ENCODE measurements around the gene ARL3. TPM values are rescaled to one million over a fixed set of nuclear protein-coding genes. Genes with fewer than 3 reads are reported as not detected.
A peak's percentile ranks its signal among the peaks of the same experiment; 100 is the strongest.

Gene ARL3
- total and polyA plus RNA-seq, 4 experiments from 2014 or later = 3.7 to 7.3 (median 4.9) TPM

DNA sequence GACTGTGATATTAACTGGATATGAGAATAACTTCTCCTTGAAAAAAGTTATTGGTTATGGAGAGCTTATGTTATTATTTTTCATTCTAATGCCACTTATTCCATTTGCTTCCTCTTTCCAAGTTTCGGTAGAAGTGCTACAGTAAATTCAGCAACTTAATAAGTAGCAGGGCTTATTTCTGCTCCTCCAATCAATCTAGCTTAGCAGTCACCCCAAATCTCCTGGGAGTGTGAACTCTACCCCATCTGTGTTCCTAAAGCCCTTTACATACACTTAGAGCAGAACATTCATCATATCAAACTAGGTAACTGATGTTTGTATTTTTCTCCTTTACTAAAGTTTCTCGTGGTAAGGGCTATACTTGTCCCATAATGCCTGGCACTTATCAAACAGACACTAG is 8.7 kb downstream of the ARL3 start:
- H3K27ac ChIP-seq (ENCODE audit: low read depth, low read length) = no peak overlapping the region
- no peak overlapping the region for H3K4me3 ChIP-seq (ENCODE audit: low read length in 2 of 2)
- H3K36me3 ChIP-seq (ENCODE audit: insufficient read depth, low read length) = no peaks in the 10 kb centered on the region
- H3K4me1 Mint-ChIP-seq = peaks cover 8 to 17% (median 11%) of the 10 kb centered on the region in 4 donors
- ChIA-PET POLR2A (ENCODE audit: partially characterized antibody) (no interaction called here), CTCF (ENCODE audit: partially characterized antibody) (interaction anchor here (1.0 kb wide), 1 partner anchor 9 kb away, joined by 3 read pairs; the partner anchor contains the start of genes ARL3 and SFXN2)
- intact Hi-C loops (cut with micrococcal nuclease) = no loop called here
- H3K9me3 Mint-ChIP-seq = no peaks in the 10 kb centered on the region
- H3K27me3 ChIP-seq (ENCODE audit: insufficient read depth, low read length) = no peaks in the 10 kb centered on the region
- peaks cover 3 to 7% of the 10 kb centered on the region in 2 donors for H3K36me3 Mint-ChIP-seq
- peaks cover 2% of the 10 kb centered on the region for H3K4me1 ChIP-seq (ENCODE audit: insufficient read depth, low read length)
- peak overlapping the region in 1 of 7 donors; percentile 38 for H3K27ac Mint-ChIP-seq
- no peak for DNase-seq
- H3K9me3 ChIP-seq (ENCODE audit: control insufficient read depth in 1 of 2, low read length in 2 of 2) = no peaks in the 10 kb centered on the region
- H3K27me3 Mint-ChIP-seq = no peaks in the 10 kb centered on the region
- H3K4me3 Mint-ChIP-seq = no peak overlapping the region

DNA sequence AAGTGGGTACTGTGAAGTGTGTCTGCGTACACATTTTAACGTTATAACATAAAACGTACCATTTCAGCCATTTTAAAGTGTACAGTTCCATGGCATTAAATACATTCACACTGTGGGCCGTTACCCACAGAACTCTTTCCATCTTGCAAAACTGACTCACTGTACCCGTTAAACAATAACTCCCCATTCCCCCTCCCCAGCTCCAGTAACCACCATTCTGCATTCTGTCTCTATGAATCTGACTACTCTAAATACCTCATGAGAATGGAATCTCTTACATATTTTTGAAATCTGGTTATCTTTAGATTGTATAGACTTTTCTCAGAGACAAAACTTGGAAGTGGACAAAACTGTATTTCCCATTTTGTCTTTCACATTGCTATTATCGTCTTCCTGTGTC is 9.3 kb downstream of the ARL3 start:
- no peaks in the 10 kb centered on the region for H3K9me3 ChIP-seq (ENCODE audit: control insufficient read depth in 1 of 2, low read length in 2 of 2)
- H3K36me3 Mint-ChIP-seq = peaks cover 4 to 8% of the 10 kb centered on the region in 2 donors
- no peaks in the 10 kb centered on the region for H3K36me3 ChIP-seq (ENCODE audit: insufficient read depth, low read length)
- ChIA-PET CTCF (ENCODE audit: partially characterized antibody) (interaction anchor here (1.0 kb wide), 1 partner anchor 9 kb away, joined by 3 read pairs; the partner anchor contains the start of genes ARL3 and SFXN2), POLR2A (ENCODE audit: partially characterized antibody) (no interaction called here)
- no peak for DNase-seq
- H3K27ac Mint-ChIP-seq = peak overlapping the region in 1 of 7 donors; percentile 25
- H3K27me3 ChIP-seq (ENCODE audit: insufficient read depth, low read length) = no peaks in the 10 kb centered on the region
- peaks cover 7 to 14% (median 8%) of the 10 kb centered on the region in 4 donors for H3K4me1 Mint-ChIP-seq
- no peaks in the 10 kb centered on the region for H3K27me3 Mint-ChIP-seq
- H3K27ac ChIP-seq (ENCODE audit: low read depth, low read length) = no peak overlapping the region
- no peak overlapping the region for H3K4me3 Mint-ChIP-seq
- H3K4me3 ChIP-seq (ENCODE audit: low read length in 2 of 2) = no peak overlapping the region
- H3K4me1 ChIP-seq (ENCODE audit: insufficient read depth, low read length) = no peaks in the 10 kb centered on the region
- H3K9me3 Mint-ChIP-seq = no peaks in the 10 kb centered on the region
- intact Hi-C loops (cut with micrococcal nuclease) = no loop called here

DNA sequence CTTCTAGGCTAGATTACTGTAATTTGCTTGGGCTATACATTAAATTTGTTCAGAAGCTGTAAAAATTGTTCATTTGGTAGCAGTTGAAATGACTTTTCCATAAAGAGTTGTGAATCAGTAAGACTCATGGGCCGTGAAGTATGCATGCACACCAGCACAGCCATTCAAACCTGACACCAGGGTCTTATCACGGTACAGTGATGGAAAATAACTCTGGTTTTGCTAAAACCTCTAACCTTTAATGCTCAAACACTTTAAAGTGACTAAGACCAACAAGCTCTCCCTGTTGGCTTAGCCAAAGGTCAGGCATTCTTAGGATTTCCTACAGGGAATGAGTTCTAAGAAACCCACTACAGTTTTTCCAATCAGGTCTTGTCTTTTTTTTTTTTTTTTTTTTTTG is 11.5 kb downstream of the ARL3 start:
- intact Hi-C loops (cut with micrococcal nuclease) = no loop called here
- Histone ChIP-seq H3K4me3 (ENCODE audit: low read length in 2 of 2) (no peak overlapping the region), H3K4me1 (ENCODE audit: insufficient read depth, low read length) (no peaks in the 10 kb centered on the region), H3K27me3 (ENCODE audit: insufficient read depth, low read length) (no peaks in the 10 kb centered on the region), H3K36me3 (ENCODE audit: insufficient read depth, low read length) (no peaks in the 10 kb centered on the region), H3K27ac (ENCODE audit: low read depth, low read length) (no peak overlapping the region), H3K9me3 (ENCODE audit: control insufficient read depth in 1 of 2, low read length in 2 of 2) (no peaks in the 10 kb centered on the region)
- H3K27ac Mint-ChIP-seq = no peak overlapping the region
- peaks cover 7 to 14% (median 8%) of the 10 kb centered on the region in 4 donors for H3K4me1 Mint-ChIP-seq
- H3K4me3 Mint-ChIP-seq = no peak overlapping the region
- no peaks in the 10 kb centered on the region for H3K9me3 Mint-ChIP-seq
- no peak for DNase-seq
- H3K36me3 Mint-ChIP-seq = peaks cover 21 to 25% of the 10 kb centered on the region in 2 donors
- POLR2A ChIA-PET (ENCODE audit: partially characterized antibody) = no interaction called here
- H3K27me3 Mint-ChIP-seq = no peaks in the 10 kb centered on the region
- CTCF ChIA-PET (ENCODE audit: partially characterized antibody) = no interaction called here

DNA sequence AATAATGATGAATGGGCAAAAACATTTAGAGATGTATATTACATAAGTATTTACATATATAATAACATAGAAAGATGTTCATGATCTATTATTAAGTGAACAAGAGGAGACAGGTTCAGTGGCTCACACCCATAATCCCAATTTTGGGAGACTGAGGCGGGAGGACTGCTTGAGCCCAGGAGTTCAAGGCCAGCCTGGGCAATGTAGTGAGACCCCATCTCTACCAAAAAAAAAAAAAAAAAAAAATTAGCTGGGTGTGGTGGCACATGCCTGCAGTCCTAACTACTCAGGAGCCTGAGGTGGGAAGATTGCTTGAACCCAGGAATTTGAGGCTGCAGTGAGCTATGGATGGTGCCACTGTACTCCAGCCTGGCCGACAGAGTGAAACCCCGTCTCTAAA is 12.4 kb downstream of the ARL3 start:
- H3K4me1 Mint-ChIP-seq = peaks cover 4 to 13% (median 7%) of the 10 kb centered on the region in 4 donors
- intact Hi-C loops (cut with micrococcal nuclease) = no loop called here

DNA sequence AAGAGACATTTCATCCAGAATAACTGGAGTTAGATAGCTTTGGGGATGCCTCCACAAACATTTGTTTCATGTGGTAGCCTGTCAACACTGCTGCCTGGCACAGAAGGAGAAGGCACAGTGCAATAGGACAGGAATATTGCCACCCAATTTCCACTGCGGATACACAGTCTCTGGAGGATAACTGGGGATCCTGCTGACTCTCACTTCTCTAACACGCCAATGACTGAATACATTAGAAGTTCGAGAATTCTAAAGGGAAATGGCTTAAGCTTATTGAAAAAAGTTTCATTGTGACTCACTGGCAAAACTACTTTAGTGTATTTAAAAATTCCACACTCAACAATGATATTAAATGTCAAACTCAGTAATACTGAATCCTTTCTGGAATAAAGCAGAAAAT is 12.9 kb downstream of the ARL3 start:
- ChIA-PET CTCF (ENCODE audit: partially characterized antibody) (no interaction called here), POLR2A (ENCODE audit: partially characterized antibody) (no interaction called here)
- Mint-ChIP-seq H3K36me3 (peaks cover 31 to 36% of the 10 kb centered on the region in 2 donors), H3K4me1 (peaks cover 5 to 13% (median 6%) of the 10 kb centered on the region in 4 donors), H3K27me3 (no peaks in the 10 kb centered on the region), H3K27ac (no peak overlapping the region), H3K4me3 (no peak overlapping the region), H3K9me3 (no peaks in the 10 kb centered on the region)
- Histone ChIP-seq H3K27me3 (ENCODE audit: insufficient read depth, low read length) (no peaks in the 10 kb centered on the region), H3K27ac (ENCODE audit: low read depth, low read length) (no peak overlapping the region), H3K4me1 (ENCODE audit: insufficient read depth, low read length) (no peaks in the 10 kb centered on the region), H3K36me3 (ENCODE audit: insufficient read depth, low read length) (no peaks in the 10 kb centered on the region), H3K4me3 (ENCODE audit: low read length in 2 of 2) (no peak overlapping the region), H3K9me3 (ENCODE audit: control insufficient read depth in 1 of 2, low read length in 2 of 2) (no peaks in the 10 kb centered on the region)
- intact Hi-C loops (cut with micrococcal nuclease) = no loop called here
- DNase-seq = no peak

More for the DNA sequence above, 12.4 kb downstream of the ARL3 start:
- H3K27ac ChIP-seq (ENCODE audit: low read depth, low read length) = no peak overlapping the region
- Mint-ChIP-seq H3K36me3 (peaks cover 27 to 32% of the 10 kb centered on the region in 2 donors), H3K27ac (no peak overlapping the region), H3K9me3 (no peaks in the 10 kb centered on the region), H3K27me3 (no peaks in the 10 kb centered on the region), H3K4me3 (no peak overlapping the region)
- H3K4me3 ChIP-seq (ENCODE audit: low read length in 2 of 2) = no peak overlapping the region
- H3K36me3 ChIP-seq (ENCODE audit: insufficient read depth, low read length) = no peaks in the 10 kb centered on the region
- ChIA-PET POLR2A (ENCODE audit: partially characterized antibody) (interaction anchor here (0.5 kb wide), 1 partner anchor 21 kb away, joined by 4 read pairs; no protein-coding TSS in a partner anchor), CTCF (ENCODE audit: partially characterized antibody) (no interaction called here)
- H3K27me3 ChIP-seq (ENCODE audit: insufficient read depth, low read length) = no peaks in the 10 kb centered on the region
- H3K4me1 ChIP-seq (ENCODE audit: insufficient read depth, low read length) = no peaks in the 10 kb centered on the region
- DNase-seq = no peak
- no peaks in the 10 kb centered on the region for H3K9me3 ChIP-seq (ENCODE audit: control insufficient read depth in 1 of 2, low read length in 2 of 2)

DNA sequence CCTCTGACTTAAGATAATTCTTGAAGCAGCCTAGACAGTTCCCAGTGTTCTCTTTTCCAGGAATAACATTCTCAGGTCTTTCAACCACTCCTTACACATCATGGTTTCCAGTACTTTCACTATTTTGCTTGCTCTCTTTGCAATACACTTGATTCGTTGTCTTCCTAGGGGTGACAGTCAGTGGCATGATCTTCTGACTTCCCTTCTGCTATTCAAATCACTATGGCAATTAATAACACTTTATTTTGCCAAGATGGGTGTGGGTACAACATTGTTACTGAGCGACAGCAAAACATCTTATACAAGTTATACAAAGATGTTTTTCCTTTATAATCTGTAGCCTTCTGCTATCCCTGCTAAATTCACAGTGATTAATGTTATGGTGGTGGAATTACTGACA is 15.3 kb downstream of the ARL3 start:
- Histone ChIP-seq H3K4me1 (ENCODE audit: insufficient read depth, low read length) (no peaks in the 10 kb centered on the region), H3K36me3 (ENCODE audit: insufficient read depth, low read length) (no peaks in the 10 kb centered on the region), H3K27me3 (ENCODE audit: insufficient read depth, low read length) (no peaks in the 10 kb centered on the region), H3K27ac (ENCODE audit: low read depth, low read length) (no peak overlapping the region), H3K9me3 (ENCODE audit: control insufficient read depth in 1 of 2, low read length in 2 of 2) (no peaks in the 10 kb centered on the region), H3K4me3 (ENCODE audit: low read length in 2 of 2) (no peak overlapping the region)
- H3K27me3 Mint-ChIP-seq = no peaks in the 10 kb centered on the region
- CTCF ChIA-PET (ENCODE audit: partially characterized antibody) = interaction anchor here (2.2 kb wide), 1 partner anchor 14 kb away, joined by 5 read pairs; no protein-coding TSS in a partner anchor
- H3K4me3 Mint-ChIP-seq = no peak overlapping the region
- POLR2A ChIA-PET (ENCODE audit: partially characterized antibody) = no interaction called here
- peaks cover 0 to 5% (median 1%) of the 10 kb centered on the region in 4 donors for H3K4me1 Mint-ChIP-seq
- intact Hi-C loops (cut with micrococcal nuclease) = no loop called here
- H3K27ac Mint-ChIP-seq = peak overlapping the region in 1 of 7 donors; percentile 85
- H3K9me3 Mint-ChIP-seq = no peaks in the 10 kb centered on the region
- H3K36me3 Mint-ChIP-seq = peaks cover 31 to 36% of the 10 kb centered on the region in 2 donors
- no peak for DNase-seq

DNA sequence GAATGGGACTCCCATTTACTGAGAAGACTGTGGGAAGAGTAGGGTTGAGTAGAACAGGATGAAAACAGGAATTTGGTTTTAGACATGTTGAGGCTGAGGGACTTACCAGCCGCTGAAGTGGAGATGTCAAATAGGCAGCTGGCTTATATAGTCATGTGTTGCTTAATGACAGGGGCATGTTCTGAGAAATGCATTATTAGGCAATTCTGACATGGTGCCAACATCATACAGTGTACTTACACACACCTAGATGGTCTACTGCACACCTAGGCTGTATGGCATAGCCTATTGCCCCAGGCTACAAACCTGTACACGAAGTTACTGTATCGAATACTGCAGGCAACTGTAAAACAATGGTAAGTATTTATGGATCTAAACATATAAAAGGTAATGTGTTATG is 17.5 kb downstream of the ARL3 start:
- H3K36me3 Mint-ChIP-seq = peaks cover 31 to 35% of the 10 kb centered on the region in 2 donors
- H3K9me3 ChIP-seq (ENCODE audit: control insufficient read depth in 1 of 2, low read length in 2 of 2) = no peaks in the 10 kb centered on the region
- H3K4me3 ChIP-seq (ENCODE audit: low read length in 2 of 2) = no peak overlapping the region
- no peak overlapping the region for H3K27ac ChIP-seq (ENCODE audit: low read depth, low read length)
- POLR2A ChIA-PET (ENCODE audit: partially characterized antibody) = no interaction called here
- no peaks in the 10 kb centered on the region for H3K36me3 ChIP-seq (ENCODE audit: insufficient read depth, low read length)
- H3K4me1 ChIP-seq (ENCODE audit: insufficient read depth, low read length) = no peaks in the 10 kb centered on the region
- H3K9me3 Mint-ChIP-seq = no peaks in the 10 kb centered on the region
- no peak overlapping the region for H3K27ac Mint-ChIP-seq
- no peak for DNase-seq
- peaks cover 0 to 5% (median 1%) of the 10 kb centered on the region in 4 donors for H3K4me1 Mint-ChIP-seq
- H3K27me3 Mint-ChIP-seq = no peaks in the 10 kb centered on the region
- no peak overlapping the region for H3K4me3 Mint-ChIP-seq
- intact Hi-C loops (cut with micrococcal nuclease) = no loop called here
- CTCF ChIA-PET (ENCODE audit: partially characterized antibody) = interaction anchor here (0.7 kb wide), 1 partner anchor 1299 kb away, joined by 3 read pairs; no protein-coding TSS in a partner anchor
- no peaks in the 10 kb centered on the region for H3K27me3 ChIP-seq (ENCODE audit: insufficient read depth, low read length)

Measured in CD4-positive, alpha-beta memory T cell (primary cell).